ENCODE measurements around the gene ZMIZ1. TPM values are rescaled to one million over a fixed set of nuclear protein-coding genes. Genes with fewer than 3 reads are reported as not detected.

Gene ZMIZ1
- total and polyA plus RNA-seq, 2 experiments from 2014 or later = 9.2 to 30.9 TPM

- Mint-ChIP-seq H3K4me1 (peaks cover 36% of the 10 kb centered on the region), H3K4me3 (no peak overlapping the region), H3K36me3 (ENCODE audit: low read depth) (no peaks in the 10 kb centered on the region), H3K27ac (no peak overlapping the region), H3K27me3 (ENCODE audit: insufficient read depth, low read depth, poor library complexity) (peaks cover 37% of the 10 kb centered on the region), H3K9me3 (no peaks in the 10 kb centered on the region; the same call in 1 of the 3 replicates)
- Histone ChIP-seq H3K9me2 (ENCODE audit: insufficient read depth) (no peaks in the 10 kb centered on the region), H3K27ac (ENCODE audit: low read depth) (no peak overlapping the region), H3K79me2 (replicated peaks; ENCODE audit: insufficient read depth) (no peaks in the 10 kb centered on the region), H3K4me2 (no peak overlapping the region), H2AFZ (no peak overlapping the region), H4K20me1 (replicated peaks; ENCODE audit: insufficient read depth) (no peaks in the 10 kb centered on the region), H3K27me3 (ENCODE audit: insufficient read depth) (no peaks in the 10 kb centered on the region; the same call in 1 of the 2 replicates), H3K4me3 (no peak overlapping the region), H3K36me3 (ENCODE audit: insufficient read depth) (no peaks in the 10 kb centered on the region), H3F3A (replicated peaks; ENCODE audit: low read depth) (no peaks in the 10 kb centered on the region), H3K4me1 (ENCODE audit: insufficient read depth) (peaks cover 14% of the 10 kb centered on the region)
- TF ChIP-seq REST (IDR thresholded peaks at IDR 0.05; ENCODE audit: unreplicated experiment) (no peak), EZH2phosphoT487 (IDR thresholded peaks at IDR 0.05; ENCODE audit: unreplicated experiment) (no peak), STAT1 (IDR thresholded peaks at IDR 0.05; ENCODE audit: unreplicated experiment) (no peak), ETS1 (IDR thresholded peaks at IDR 0.05) (no peak), ZNF114 (CRISPR knock-in tag; IDR thresholded peaks at IDR 0.05) (no peak), NANOG (IDR thresholded peaks at IDR 0.05; ENCODE audit: borderline replicate concordance) (no peak), JUNB (IDR thresholded peaks at IDR 0.05; ENCODE audit: unreplicated experiment) (no peak), ZNF331 (CRISPR knock-in tag; IDR thresholded peaks at IDR 0.05; ENCODE audit: low read depth) (no peak), CTCF (conservative IDR thresholded peaks at IDR 0.05; ENCODE audit: low read depth in 2 of 2) (no peak), EZH2 (IDR thresholded peaks at IDR 0.05; ENCODE audit: low read depth, unreplicated experiment) (no peak), POLR2AphosphoS5 (IDR thresholded peaks at IDR 0.05; ENCODE audit: low read depth) (no peak)
- DNase-seq (ENCODE audit: low spot score) (no peak), ATAC-seq (no peak)
Measured at GRCh38 chr10:79061441-79062315, 7.1 kb upstream of the ZMIZ1 start.

All from GM23338 (cell line).